ENCODE measurements around the gene ABHD5. TPM values are rescaled to one million over a fixed set of nuclear protein-coding genes. Genes with fewer than 3 reads are reported as not detected.

ABHD5 gene
- total and polyA plus RNA-seq, 2 of the 13 experiments (the other 11 are each of a cell fraction or from before 2014, with no cell fraction given) = 4.5 to 13.3 TPM

GRCh38 chr3:43691120-43691995, 620 bp downstream of the ABHD5 start (continued):
- TF ChIP-seq ZBTB4 (CRISPR knock-in tag; IDR thresholded peaks at IDR 0.05; ENCODE audit: borderline replicate concordance) (no peak), ZNF879 (CRISPR knock-in tag; IDR thresholded peaks at IDR 0.05) (no peak), SYNCRIP (IDR thresholded peaks at IDR 0.05; ENCODE audit: insufficient read depth, low read depth, low read length) (no peak), ZNF317 (CRISPR knock-in tag; IDR thresholded peaks at IDR 0.05) (no peak), ZNF543 (CRISPR knock-in tag; IDR thresholded peaks at IDR 0.05) (no peak), CCAR2 (optimal IDR thresholded peaks at IDR 0.05; ENCODE audit: low read depth, low read length) (no peak), MTF1 (CRISPR knock-in tag; IDR thresholded peaks at IDR 0.05) (no peak), KDM5B (CRISPR knock-in tag; IDR thresholded peaks at IDR 0.05; ENCODE audit: borderline replicate concordance) (no peak), PHF8 (CRISPR knock-in tag; IDR thresholded peaks at IDR 0.05) (no peak), SIX1 (CRISPR knock-in tag; IDR thresholded peaks at IDR 0.05; ENCODE audit: borderline replicate concordance) (no peak), ZNF337 (CRISPR knock-in tag; IDR thresholded peaks at IDR 0.05; ENCODE audit: borderline replicate concordance, low read depth) (no peak), KLF11 (CRISPR knock-in tag; IDR thresholded peaks at IDR 0.05) (no peak), GABPB1 (CRISPR knock-in tag; IDR thresholded peaks at IDR 0.05) (peak; percentile 4; the same call in 1 of the 2 replicates), HNF1B (CRISPR knock-in tag; IDR thresholded peaks at IDR 0.05) (no peak), HNF4G (IDR thresholded peaks at IDR 0.05; ENCODE audit: borderline replicate concordance, low read depth, low read length) (0 out of 2 replicates have a peak, but pooled peaks have one; percentile 3), HNF4G (CRISPR knock-in tag; IDR thresholded peaks at IDR 0.05; ENCODE audit: borderline replicate concordance, low read depth) (no peak), TRIM22 (IDR thresholded peaks at IDR 0.05) (no peak)
- TF ChIP-seq, protein P1, sequence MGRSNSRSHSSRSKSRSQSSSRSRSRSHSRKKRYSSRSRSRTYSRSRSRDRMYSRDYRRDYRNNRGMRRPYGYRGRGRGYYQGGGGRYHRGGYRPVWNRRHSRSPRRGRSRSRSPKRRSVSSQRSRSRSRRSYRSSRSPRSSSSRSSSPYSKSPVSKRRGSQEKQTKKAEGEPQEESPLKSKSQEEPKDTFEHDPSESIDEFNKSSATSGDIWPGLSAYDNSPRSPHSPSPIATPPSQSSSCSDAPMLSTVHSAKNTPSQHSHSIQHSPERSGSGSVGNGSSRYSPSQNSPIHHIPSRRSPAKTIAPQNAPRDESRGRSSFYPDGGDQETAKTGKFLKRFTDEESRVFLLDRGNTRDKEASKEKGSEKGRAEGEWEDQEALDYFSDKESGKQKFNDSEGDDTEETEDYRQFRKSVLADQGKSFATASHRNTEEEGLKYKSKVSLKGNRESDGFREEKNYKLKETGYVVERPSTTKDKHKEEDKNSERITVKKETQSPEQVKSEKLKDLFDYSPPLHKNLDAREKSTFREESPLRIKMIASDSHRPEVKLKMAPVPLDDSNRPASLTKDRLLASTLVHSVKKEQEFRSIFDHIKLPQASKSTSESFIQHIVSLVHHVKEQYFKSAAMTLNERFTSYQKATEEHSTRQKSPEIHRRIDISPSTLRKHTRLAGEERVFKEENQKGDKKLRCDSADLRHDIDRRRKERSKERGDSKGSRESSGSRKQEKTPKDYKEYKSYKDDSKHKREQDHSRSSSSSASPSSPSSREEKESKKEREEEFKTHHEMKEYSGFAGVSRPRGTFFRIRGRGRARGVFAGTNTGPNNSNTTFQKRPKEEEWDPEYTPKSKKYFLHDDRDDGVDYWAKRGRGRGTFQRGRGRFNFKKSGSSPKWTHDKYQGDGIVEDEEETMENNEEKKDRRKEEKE (IDR thresholded peaks at IDR 0.05) = no peak
- TF ChIP-seq, protein P2, sequence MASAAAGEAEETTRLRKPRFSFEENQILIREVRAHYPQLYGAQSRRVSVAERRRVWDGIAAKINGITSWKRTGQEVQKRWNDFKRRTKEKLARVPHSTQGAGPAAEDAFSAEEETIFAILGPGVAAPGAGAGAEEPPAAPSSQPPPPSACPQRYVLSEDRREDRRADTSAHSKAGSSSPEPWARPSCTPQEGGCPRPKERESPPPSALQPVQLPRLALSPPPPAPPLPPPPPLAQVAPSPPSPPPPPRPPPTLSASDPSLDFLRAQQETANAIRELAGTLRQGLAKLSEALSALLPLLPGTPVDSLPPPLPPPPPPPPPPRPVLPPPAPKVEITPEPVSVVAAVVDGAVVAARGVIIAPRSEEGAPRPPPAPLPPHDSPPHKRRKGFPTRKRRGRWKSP (CRISPR knock-in tag; IDR thresholded peaks at IDR 0.05) = 0 out of 2 replicates have a peak, but pooled peaks have one; percentile 3

Measured in HepG2 (cell line).